ENCODE data around the gene DOCK4.
"Not testable (repeated sequence)": the region's sequence is repeated elsewhere in the genome, so short reads cannot be mapped to it uniquely, and the experiment has no call there.

DOCK4 gene, protein sequence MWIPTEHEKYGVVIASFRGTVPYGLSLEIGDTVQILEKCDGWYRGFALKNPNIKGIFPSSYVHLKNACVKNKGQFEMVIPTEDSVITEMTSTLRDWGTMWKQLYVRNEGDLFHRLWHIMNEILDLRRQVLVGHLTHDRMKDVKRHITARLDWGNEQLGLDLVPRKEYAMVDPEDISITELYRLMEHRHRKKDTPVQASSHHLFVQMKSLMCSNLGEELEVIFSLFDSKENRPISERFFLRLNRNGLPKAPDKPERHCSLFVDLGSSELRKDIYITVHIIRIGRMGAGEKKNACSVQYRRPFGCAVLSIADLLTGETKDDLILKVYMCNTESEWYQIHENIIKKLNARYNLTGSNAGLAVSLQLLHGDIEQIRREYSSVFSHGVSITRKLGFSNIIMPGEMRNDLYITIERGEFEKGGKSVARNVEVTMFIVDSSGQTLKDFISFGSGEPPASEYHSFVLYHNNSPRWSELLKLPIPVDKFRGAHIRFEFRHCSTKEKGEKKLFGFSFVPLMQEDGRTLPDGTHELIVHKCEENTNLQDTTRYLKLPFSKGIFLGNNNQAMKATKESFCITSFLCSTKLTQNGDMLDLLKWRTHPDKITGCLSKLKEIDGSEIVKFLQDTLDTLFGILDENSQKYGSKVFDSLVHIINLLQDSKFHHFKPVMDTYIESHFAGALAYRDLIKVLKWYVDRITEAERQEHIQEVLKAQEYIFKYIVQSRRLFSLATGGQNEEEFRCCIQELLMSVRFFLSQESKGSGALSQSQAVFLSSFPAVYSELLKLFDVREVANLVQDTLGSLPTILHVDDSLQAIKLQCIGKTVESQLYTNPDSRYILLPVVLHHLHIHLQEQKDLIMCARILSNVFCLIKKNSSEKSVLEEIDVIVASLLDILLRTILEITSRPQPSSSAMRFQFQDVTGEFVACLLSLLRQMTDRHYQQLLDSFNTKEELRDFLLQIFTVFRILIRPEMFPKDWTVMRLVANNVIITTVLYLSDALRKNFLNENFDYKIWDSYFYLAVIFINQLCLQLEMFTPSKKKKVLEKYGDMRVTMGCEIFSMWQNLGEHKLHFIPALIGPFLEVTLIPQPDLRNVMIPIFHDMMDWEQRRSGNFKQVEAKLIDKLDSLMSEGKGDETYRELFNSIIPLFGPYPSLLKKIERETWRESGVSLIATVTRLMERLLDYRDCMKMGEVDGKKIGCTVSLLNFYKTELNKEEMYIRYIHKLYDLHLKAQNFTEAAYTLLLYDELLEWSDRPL (N-terminal part only)

GRCh38 chr7:112206238-112206990, at the start of gene DOCK4, which contains the start of gene ZNF277:
TSS of gene DOCK4 (minus strand) at chr7:112206399. CDS start at chr7:112206138, 261 bp downstream.
TSS of gene ZNF277 (plus strand) at chr7:112206695. CDS start at chr7:112206717, 22 bp downstream.
- DNase-seq (ENCODE audit: low read depth in 3 of 3) = peak; percentile 99 to 100 (median 99)

DNA sequence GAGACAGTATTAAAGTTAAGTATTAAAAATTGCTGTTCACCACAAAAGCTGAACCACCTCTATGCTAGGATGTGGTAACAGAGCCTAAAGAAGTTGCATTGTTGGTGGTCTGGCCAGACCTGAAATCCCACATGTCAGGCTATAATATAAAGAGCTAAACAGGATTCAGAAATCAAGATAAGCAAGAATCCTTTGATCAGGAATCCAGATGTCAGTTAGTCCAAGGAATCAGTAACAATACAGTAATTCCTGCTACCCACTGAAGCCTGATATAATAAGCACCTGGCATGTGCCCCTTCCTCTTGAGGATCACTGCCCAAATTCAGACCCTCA, 49.2 kb upstream of the DOCK4 start:
- no peak for DNase-seq (ENCODE audit: low read depth in 3 of 3)

DNA sequence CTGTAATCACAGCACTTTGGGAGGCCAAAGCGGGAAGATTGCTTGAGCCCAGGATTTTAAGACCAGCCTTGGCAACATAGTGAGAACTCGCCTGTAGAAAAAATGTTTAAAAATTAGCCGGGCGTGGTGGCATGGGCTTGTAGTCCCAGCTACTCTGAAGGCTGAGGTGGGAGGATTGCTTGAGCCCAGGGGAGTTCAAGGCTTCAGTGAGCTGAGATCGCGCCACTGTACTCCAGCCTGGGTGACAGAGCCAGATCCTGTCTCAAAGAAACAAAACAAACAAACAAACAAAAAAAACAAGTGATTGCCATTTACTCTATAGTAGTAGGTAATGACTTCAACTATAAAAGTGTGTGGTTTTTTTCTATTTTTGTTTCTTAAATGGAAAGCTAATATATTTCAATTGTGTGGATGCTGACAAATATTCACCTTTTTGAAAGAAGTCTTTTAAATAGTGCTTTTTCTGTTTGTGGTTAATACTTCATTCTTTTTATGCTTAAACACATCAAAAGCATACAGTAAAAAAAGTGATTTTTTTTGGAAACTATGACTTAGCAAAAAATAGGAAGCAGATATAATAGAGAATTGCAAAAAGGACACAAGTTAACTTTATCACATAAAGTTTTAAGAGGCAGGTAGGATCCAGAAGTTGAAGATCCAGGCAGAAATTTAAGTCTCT, 48.6 kb upstream of the DOCK4 start:
- no peak for DNase-seq (ENCODE audit: low read depth in 3 of 3)

- no peak for DNase-seq (ENCODE audit: low read depth in 3 of 3)
Measured at GRCh38 chr7:112254156-112254555, 48.0 kb upstream of the DOCK4 start.

DNA sequence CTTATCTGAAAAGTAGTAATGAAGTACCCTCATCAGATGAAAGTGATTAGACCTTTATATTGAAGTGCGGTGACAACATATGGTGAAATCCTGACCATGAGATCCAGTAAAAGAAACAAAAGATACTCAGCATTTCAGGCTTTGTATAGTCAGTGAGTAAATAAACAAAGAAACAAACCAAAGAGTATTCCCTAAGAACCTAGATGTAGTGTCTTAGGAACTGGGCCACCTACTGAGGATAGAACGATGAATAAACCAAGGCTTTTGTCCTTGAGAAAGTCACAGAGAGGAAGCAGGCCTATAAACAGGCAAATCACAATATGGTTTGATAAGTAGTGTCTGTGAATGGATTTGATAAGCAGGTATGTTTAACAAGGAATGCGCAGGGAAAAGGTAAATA, 46.5 kb upstream of the DOCK4 start:
- no peak for DNase-seq (ENCODE audit: low read depth in 3 of 3)

DNA sequence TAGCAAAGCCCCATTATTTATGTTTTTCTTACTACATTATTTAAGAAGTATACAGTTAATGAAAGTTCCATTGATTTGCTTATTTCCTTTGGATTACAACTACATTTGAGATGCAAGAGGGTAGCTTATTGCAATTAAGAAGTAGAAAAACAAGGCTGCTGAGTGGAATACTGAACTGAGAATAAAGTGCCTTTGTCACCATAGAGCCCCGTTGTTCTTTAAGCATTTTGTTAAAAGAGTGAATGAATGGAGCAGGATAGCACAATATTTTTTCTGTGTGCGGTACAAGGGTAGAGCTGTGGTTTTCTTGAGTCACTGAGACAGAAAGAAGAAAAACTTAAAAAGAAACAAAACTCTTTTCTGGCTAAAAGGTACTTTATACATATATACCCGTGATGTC, 45.9 kb upstream of the DOCK4 start:
- no peak for DNase-seq (ENCODE audit: low read depth in 3 of 3)

DNA sequence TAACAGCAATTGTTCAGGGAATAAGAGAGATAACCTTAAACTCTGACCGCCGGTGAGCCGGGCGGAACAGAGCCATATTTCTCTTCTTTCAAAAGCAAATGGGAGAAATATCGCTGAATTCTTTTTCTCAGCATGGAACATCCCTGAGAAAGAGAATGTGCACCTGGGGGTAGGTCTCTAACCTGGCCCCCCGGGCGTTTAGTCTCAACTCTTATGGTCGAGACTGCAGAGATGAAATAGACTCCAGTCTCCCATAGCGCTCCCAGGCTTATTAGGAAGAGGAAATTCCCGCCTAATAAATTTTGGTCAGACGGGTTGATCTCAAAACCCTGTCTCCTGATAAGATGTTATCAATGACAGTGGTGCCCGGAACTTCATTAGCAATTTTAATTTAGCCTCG, 43.8 kb upstream of the DOCK4 start:
- DNase-seq (ENCODE audit: low read depth in 3 of 3) = not testable (repeated sequence)

DNA sequence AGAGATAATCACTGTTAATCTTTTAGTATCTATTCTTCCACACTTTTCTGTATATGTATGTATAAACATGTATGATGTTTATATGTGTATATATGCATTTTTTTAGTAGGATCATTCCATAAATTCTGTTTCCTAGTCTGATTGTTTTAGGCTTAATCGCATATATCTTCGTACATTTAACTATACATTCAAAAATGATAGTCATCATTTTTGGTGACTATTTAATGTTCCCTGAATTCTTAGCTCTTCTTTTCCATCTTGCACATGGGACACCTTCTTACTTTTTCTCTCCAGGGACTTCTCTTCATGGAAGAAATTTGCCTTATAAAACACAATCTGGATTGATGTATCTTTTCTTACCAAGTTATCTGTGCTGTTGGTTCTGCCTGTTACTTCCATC, 42.4 kb upstream of the DOCK4 start:
- DNase-seq (ENCODE audit: low read depth in 3 of 3) = no peak

DNA sequence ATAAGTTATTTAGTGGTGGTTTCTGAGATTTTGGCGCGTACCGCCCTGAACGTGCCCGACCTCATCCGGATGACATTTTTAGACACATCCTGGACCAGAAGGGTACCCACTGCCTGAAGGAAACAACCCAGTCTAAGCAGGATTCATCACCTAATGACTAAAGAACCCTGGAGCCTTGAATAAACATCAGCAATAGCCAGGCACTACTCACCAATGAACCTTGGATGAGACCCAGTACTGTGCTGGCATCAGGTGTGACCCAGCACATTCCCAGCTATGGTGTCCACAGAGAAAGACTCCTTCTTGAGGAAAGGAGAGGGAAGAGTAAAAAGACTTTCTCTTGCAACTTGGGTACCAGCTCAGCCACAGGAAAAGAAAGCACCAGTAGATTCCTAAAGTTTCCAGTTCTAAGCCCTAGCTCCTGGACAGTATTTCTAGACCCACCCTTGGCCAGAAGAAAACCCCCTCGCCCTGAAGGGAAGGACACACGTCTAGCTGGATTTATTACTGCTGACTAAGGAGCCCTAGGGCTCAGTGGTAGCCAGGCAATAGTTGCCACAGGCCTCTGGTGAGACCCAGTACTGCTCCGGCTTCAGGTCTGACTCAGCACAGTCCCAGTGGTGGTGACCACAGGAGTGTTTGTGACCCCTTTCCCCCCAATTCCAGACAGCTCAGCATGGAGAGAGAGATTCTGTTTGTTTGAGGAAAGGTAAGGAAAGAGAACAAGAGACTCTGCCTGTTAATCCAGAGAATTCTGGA, 32.8 kb upstream of the DOCK4 start:
- no peak for DNase-seq (ENCODE audit: low read depth in 3 of 3)

- DNase-seq (ENCODE audit: low read depth in 3 of 3) = no peak
Measured at GRCh38 chr7:112238330-112238729, 32.1 kb upstream of the DOCK4 start.

DNA sequence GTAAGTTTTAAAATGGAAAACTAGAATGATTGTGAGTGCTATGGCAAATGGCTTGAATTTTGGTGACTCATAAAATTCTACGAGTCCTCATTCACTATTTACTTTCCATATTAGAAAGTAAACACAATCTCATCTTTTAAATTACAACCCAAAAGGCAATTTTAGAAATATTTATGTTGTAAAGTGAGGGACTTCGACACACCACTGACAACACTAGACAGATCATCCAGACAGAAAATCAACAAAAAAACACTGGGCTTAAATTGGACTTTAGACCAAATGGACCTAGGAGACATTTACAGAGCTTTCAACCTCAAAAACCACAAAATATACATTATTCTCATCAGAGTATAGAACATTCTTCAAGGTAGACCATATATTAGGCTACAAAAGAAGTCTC, 30.4 kb upstream of the DOCK4 start:
- DNase-seq (ENCODE audit: low read depth in 3 of 3) = no peak

- no peak for DNase-seq (ENCODE audit: low read depth in 3 of 3)
Measured at GRCh38 chr7:112234147-112234546, 27.9 kb upstream of the DOCK4 start.

DNA sequence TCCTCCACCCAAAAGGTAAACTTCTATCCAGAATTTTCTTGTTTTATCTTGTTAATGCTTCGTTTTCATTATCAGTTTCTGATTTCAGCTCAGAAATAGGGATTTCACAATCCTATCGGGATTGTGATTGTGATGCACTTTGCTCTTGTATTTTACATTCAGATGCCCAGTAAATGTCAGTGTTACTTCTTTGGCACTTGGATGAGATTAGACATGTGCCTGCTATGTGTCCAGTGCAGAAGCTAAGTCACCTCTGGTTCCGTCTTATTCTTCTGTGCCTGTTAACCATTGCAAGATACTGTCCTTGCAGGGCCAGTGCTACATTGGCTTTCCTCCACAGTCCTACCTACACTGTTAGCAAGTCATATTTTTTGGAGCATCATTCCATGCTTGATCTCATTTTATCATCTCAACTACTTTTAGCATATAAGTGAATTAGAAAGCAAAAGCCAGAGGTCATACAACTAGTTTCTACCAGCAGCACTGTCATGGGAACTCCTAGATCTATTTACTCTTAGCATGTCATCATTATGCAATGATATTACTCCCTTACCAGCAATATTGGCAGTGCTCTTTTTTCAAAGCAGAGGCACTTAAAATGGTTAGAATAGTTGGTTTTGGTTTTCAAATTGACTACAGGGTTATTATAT, 27.0 kb upstream of the DOCK4 start:
- no peak for DNase-seq (ENCODE audit: low read depth in 3 of 3)

DNA sequence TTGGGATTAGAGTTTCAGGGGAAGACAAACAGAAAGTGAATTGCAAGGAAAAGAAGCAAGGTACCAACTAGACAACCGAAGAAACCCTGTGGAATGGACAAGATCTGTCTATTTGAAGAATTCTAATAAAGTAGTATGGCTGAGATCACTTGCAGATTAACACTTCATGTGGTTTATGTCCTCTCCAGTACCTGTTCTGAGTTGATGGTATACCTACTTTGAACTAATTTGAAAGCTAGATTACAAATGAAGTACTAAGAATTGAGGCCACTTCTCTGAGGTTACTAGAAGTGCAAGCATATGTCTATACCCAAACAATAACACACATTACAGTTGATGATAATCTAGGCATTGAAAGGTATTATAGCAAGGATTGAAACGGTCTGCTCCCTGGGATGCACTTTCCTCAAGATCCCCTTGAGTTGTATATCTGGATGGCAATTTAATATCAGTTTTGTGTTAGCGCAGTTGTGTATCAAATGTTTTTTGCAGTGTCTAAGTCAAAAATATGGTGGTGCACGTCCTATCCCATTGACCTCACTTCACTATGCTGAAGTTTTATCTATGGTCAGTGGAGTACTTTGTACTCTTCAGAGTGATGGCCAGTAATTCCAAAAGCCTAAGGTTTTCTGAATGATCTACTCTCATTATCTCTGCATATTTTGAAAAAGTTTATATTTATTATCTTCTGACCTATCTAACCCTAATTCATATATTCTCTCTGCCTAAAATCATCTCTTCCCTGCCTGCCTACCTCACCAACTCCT, 26.2 kb upstream of the DOCK4 start:
- no peak for DNase-seq (ENCODE audit: low read depth in 3 of 3)

DNA sequence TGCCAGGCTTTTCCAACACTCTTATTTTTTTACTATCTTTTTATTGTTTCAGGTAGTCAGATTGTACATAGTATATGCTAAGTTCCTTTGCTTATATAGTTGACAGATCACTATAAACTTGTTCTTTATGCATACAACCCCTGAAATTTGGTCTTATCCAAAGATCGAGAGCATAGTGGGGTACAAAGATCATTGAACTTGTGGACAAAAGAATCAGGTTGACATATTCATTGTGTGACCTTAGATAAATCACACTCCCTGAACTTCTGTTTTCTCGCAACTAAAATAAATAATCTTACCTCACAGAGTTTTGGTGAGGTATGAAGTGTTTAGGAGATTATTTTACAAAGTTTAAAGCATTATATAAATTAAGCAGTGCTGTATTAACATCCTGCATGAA, 22.4 kb upstream of the DOCK4 start:
- no peak for DNase-seq (ENCODE audit: low read depth in 3 of 3)

- DNase-seq (ENCODE audit: low read depth in 3 of 3) = no peak
Measured at GRCh38 chr7:112226701-112227276, 20.6 kb upstream of the DOCK4 start.

DNA sequence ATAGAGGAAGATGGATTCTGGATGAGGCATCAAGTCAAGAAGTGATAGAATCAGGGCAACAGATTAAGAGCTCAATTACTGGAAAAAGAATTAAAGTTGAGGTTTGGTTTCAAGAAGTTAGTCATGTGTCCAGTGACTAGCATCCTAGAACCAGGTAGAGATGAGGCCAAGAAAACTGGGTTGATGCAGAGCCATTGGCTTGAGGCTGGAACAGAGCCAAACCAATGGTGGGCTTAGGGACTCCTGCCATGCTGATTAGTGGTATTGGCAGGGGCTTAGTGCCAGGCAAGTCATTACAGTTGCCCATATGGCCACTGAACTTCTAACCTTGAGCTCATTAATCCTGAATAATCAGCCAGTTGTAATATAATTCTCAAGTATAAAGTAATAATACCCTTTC, 18.8 kb upstream of the DOCK4 start:
- DNase-seq (ENCODE audit: low read depth in 3 of 3) = no peak

- DNase-seq (ENCODE audit: low read depth in 3 of 3) = no peak
Measured at GRCh38 chr7:112224186-112224585, 18.0 kb upstream of the DOCK4 start.

Measured in stimulated activated CD4-positive, alpha-beta T cell treated with anti-CD3 and anti-CD28 coated beads, TNF-alpha, amount 100 ng/mL, for 24 hours (primary cell).